Fibroblast of skin of back (primary cell): Measurements from ENCODE around the gene CYP4V2.
"Not testable (repeated sequence)": the region's sequence is repeated elsewhere in the genome, so short reads cannot be mapped to it uniquely, and the experiment has no call there.

Experiments used
- DNase-seq: peaks from one replicate; pipeline ENCODE4 v3.0.0-alpha.2; 2013

CYP4V2 gene

GRCh38 chr4:186234367-186234766 is 43.0 kb downstream of the CYP4V2 start:
- DNase-seq: no peak

- no peak for DNase-seq
Measured at GRCh38 chr4:186236126-186236525, 44.8 kb downstream of the CYP4V2 start.

- no peak for DNase-seq
Measured at GRCh38 chr4:186240452-186240847, 49.1 kb downstream of the CYP4V2 start.

- DNase-seq: no peak
Measured at GRCh38 chr4:186240848-186241491, 49.6 kb downstream of the CYP4V2 start.

- DNase-seq: no peak
Measured at GRCh38 chr4:186241616-186242015, 50.2 kb downstream of the CYP4V2 start.

GRCh38 chr4:186242031-186242430 is 50.7 kb downstream of the CYP4V2 start:
- not testable (repeated sequence) for DNase-seq

GRCh38 chr4:186243331-186243730 is 52.0 kb downstream of the CYP4V2 start:
- no peak for DNase-seq

- no peak for DNase-seq
Measured at GRCh38 chr4:186244835-186245234, 53.5 kb downstream of the CYP4V2 start.

GRCh38 chr4:186247062-186247752 is 55.8 kb downstream of the CYP4V2 start:
- not testable (repeated sequence) for DNase-seq

GRCh38 chr4:186248643-186249042 is 57.3 kb downstream of the CYP4V2 start:
- DNase-seq: no peak

- peak; percentile 50 for DNase-seq
Measured at GRCh38 chr4:186249785-186250754, 58.7 kb downstream of the CYP4V2 start.

- no peak for DNase-seq
Measured at GRCh38 chr4:186250760-186251159, 59.4 kb downstream of the CYP4V2 start.

GRCh38 chr4:186255122-186255521 is 63.8 kb downstream of the CYP4V2 start:
- no peak for DNase-seq

- DNase-seq: no peak
Measured at GRCh38 chr4:186258216-186258811, 66.9 kb downstream of the CYP4V2 start.

GRCh38 chr4:186260117-186260503 is 68.7 kb downstream of the CYP4V2 start:
- no peak for DNase-seq
